ENCODE measurements around the gene ADO.
"Not testable (repeated sequence)": the region's sequence is repeated elsewhere in the genome, so short reads cannot be mapped to it uniquely, and the experiment has no call there.

The ADO gene

DNA sequence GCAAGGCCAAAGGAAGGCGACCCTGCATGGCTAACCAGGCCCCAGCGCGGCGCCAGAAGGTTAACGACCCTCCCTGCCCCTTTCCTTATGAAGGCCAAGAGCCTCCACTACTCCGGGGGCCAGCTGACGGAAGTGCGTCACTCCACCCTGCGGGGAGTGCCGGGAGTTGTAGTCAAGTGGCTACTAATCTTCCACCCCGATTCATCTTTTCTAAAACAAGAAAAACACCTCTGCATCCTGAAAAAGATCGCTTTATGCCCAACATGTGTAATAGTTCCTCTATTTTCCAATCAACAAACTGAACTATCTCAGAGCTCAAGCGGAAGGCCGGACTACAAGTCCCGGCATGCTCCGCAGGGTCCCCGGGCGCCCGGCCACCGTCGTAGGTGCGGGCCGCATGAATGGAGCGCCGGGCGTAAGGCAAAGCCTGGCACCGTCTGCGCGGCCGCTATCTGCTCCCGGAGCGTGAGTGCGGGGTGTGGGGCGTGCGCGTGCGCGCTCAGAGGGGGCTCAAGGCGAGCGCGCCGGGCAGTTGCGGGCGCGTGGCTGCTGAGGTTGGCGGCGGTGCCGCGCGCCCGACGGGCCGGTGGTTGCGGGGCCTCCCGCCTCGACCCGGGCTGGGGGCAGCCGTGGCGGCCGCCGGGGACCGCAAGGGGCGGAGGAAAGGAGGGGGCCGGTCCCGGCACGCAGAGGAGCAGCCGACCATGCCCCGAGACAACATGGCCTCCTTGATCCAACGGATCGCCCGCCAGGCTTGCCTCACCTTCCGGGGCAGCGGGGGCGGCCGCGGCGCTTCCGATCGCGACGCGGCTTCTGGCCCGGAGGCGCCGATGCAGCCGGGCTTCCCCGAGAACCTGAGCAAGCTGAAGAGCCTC, at the start of gene ADO:
TSS of gene ADO (plus strand) at position 365 of the 875 bp plus-strand sequence. CDS start at position 705, 340 bp downstream.
- peak; percentile 87 for DNase-seq

DNA sequence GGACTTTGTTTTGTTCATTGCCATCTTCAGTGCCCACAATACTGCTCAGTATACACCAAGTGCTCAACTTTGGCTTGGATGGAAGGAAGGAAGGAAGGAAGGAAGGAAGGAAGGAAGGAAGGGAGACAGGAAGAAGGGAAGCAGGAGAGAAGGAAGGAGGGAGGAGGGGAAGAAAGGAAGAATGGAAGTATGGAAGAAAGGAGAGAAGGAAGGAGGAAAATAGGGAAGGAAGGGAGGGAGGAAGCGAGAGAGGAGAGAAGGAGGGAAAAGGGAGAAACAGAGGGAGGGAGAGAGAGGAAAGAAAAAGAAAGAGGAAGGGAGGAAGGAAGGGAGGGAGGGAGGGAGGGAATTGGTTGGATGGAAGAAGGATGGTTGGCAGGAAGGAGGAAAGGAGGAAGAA, 49.6 kb upstream of the ADO start:
- no peak for DNase-seq

GRCh38 chr10:62755662-62756653, 48.6 kb upstream of the ADO start:
- DNase-seq = no peak

DNA sequence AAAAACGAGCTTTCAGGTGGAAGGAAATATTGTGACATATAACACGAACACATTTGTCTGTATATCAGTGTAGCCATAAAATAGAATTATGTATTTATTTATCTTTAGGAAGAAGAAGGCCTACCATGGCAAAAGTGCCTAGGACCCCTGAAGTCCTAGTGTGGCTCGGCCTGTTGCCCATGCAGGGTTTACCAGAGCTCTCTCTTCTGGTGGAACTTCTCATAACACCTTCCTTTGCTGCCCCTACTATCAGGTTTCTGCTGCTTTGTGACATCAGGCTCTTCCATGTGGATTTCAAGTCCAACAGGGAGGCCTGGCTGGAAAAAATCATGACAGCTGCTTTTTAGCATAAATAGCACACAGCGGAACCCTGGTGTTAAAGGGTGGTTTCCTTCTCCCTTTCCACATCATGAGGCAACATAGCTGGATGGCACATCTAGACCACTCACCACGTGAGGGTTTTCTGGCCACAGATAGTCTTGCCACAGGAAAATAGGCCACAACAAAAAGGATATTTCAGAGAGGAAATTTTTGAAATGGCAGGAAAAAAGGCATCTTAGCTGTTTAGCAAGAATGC, 44.8 kb upstream of the ADO start:
- DNase-seq = no peak

- no peak for DNase-seq
These were observed 44.1 kb upstream of the ADO start for GRCh38 chr10:62760401-62760800.

DNA sequence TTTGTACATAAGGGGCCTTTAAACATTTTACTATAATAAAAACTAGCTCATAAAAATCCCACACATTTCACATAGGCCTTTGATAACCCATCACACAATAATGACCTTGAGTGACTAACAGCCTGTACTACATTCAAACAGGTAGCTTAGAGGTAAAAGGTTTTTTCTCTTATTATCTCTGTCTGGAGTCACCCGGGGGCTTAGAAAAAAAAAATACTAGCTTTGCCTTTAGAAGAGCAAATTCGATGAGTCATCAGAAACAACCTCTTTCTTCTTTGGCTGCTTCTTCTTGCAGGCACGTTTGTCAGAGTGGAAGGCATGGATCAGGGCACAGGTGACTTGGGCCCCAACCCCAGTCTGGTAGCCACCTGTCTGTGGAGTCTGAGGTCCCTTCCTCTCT, 43.4 kb upstream of the ADO start:
- no peak for DNase-seq

- no peak for DNase-seq
These were observed 41.4 kb upstream of the ADO start for GRCh38 chr10:62763155-62763554.

DNA sequence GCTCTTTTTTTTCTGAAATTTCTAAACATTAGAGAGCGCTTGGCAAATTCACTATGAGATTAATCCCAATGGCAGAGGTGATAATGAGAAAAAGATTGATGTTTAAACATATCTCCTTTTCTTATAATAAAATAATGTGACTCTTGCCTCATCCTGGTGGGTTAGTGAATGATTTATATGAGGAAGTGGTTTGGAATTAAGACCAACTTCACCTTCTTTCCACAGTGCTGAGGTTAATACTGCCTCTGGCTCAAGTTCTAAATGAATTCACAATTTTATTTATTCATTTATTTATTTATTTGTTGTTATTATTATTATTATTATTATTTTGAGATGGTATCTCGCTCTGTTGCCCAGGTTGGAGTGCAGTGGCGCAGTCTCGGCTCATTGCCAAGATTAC, 40.5 kb upstream of the ADO start:
- DNase-seq = no peak

- DNase-seq = no peak
These were observed 38.8 kb upstream of the ADO start for GRCh38 chr10:62765726-62766125.

GRCh38 chr10:62766386-62766785, 38.1 kb upstream of the ADO start:
- DNase-seq = no peak

DNA sequence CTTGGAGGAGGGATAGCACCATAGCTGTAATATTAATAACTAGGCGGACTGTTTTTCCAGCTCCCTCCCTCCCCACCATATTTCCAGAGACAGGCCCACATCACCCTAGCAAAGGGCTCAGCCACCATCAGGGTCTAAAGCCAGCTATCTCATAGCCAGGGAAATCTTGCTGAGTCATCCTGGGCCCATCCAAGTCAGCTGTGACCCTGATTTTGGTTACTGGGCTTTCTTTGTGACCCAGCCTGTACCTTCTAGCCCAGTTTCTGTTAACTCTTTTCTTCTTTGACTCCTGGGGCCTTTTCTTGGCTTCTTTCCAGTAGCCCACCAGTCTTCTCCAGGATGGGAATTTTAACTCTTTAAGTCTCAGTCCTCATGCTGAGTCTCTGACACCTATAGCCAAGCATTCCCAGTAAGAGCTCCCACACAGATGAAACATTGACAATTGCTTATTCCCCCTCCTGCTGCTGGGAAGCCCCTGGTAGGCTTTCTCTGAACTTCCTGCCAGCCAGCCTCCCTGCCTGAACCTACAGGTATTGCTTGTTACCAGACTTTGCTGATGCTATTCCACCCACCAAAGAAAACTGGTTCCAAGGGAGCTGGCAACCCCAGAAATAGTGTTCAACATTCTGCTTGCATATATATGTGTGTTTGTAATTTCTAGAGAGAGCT, 34.8 kb upstream of the ADO start:
- DNase-seq = peak; percentile 0

DNA sequence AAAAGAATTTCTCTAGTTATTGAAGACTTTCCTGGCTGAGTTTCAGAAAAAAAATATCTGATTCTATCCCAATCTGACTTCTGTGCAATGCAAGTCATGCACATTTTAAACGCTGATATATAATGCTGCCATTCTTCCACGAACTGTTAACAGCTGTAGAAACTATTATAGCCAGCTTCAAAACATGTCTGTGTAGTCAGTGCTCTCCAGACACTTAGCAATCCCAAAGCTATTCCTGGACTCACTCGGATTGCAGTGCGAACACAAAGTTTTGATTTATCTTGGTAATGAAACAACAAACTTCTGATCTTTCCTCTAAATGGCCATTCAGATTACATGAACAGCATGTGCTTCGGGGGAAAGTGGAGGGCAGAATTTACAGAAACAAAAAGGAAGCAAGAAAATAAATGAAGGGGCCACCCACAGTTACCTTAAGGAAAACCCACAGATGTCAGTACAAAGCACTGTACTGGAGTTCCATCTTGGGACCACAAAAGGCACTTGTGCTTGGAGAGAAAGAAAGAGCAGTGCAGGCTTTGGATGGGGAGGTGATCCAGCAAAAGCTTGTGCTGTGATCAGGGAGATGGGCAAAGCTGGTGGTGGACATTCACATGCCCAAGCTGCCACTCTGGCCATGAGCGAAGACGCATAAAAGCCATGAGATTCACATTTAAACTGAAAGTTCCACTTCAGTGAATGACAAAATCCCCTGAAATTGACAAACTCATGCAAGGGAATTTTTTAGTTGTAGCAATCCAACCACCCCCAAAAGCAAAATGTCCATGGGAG, 32.1 kb upstream of the ADO start:
- no peak for DNase-seq

GRCh38 chr10:62778125-62778524, 26.4 kb upstream of the ADO start:
- DNase-seq = no peak

DNA sequence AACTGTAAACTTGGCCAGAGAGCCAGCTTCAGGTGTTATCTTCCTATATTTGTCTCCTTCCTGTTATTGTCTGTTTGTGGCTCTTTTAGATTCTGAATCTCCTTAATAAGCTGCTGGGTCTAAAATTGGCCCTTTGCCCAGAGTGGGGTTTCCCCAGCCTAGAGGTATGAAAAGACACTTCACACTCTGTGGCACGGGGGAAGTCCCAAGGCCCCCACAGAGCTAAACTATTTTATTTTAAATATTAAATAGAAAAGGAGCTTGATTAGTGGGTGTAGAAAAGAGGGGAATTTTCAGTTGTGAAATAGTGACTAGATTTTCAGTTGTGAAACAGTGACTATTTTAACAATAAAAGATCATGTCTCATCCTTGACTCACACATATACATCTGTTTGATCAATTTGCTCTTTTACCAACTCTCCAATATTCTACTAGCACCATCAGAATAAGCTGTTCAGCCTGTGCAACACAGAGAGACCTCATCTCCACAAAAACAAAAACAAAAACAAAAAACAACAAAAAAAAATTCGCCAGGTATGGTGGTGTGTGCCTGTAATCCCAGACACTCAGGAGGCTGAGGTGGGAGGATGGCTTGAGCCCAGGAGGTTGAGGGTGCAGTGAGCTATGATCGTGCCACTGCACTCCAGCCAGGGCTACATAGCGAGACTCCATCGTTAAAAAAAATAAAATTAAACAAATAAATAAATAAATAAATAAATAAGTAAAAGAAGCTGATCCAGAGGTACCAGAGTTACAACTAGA, 24.9 kb upstream of the ADO start:
- DNase-seq = peak; percentile 33

DNA sequence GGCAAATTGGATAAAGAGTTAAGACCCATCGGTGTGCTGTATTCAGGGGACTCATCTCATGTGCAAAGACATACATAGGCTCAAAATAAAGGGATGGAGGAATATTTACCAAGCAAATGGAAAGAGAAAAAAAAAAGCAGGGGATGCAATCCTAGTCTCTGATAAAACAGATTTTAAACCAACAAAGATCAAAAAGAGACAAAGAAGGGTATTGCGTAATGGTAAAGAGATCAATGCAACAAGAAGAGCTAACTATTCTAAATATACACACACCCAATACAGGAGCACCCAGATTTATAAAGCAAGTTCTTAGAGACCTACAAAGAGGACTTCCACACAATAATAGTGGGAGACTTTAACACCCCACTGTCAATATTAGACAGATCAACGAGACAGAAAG, 20.0 kb upstream of the ADO start:
- not testable (repeated sequence) for DNase-seq

- DNase-seq = not testable (repeated sequence)
These were observed 16.2 kb upstream of the ADO start for GRCh38 chr10:62788285-62788684.

- no peak for DNase-seq
These were observed 15.6 kb upstream of the ADO start for GRCh38 chr10:62788861-62789467.

GRCh38 chr10:62790019-62790555, 14.4 kb upstream of the ADO start:
- DNase-seq = no peak

DNA sequence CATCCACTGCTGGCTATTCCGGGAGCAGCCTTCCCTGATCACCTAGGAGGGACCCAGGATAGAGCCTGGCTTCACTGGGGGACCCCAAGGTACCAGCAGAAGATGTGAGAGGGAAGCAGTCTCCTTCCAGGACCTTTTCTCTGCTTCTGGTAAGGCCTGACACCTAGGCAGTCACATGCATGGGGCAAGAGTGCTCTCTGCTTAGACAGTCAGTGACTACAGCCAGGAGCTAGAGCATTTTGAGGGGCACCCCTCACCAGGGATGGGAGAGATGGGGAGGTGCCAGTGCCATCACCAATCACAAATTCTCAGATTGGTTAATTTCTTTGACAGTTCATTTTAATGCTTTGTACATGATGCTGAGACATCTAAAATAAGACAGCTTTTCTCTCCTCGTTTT, 13.9 kb upstream of the ADO start:
- DNase-seq = no peak

GRCh38 chr10:62792261-62792660, 12.3 kb upstream of the ADO start:
- DNase-seq = no peak
